Lower leg skin (tissue), 3 donors: ENCODE data around the gene TTC4.

ENCODE experiments used
- CTCF ChIP-seq, 3 donors: fragments of 450-650 bp; IDR thresholded peaks; one replicate each; pipeline ENCODE4 v1.5.1; 2016; ENCODE audit warnings: antibody characterized with exemption in 3 of 3, mild to moderate bottlenecking in 3 of 3, moderate library complexity in 2 of 3
- POLR2A ChIP-seq, 2 donors: fragments of 450-650 bp; IDR thresholded peaks; one replicate each; pipeline ENCODE4 v1.6.1; 2016 to 2017; ENCODE audit warnings: antibody characterized with exemption in 2 of 2, mild to moderate bottlenecking in 1 of 2, moderate library complexity in 1 of 2

DNA sequence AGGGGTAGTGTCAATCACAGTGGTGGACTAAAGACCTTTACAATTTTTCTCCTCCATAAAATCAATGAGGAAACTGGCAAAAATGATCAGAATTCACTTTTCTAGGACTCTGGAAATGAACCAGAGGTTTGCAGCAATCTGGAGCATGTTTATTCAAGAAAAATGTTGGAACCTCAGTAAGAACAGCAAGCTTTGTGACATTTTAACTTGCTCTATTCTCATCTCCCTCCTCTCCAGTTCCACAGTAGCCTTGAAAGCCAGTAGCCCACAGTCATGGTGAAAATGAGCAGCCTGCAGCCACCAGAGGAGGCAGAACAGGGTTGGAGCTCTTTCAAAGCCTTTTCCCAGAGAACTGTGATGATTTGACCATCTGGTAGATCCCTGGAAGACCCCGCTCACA is 9.1 kb downstream of the TTC4 start:
- TF ChIP-seq CTCF (IDR thresholded peaks at IDR 0.05) = no peak
- TF ChIP-seq POLR2A (IDR thresholded peaks at IDR 0.05) = no peak
